Neutrophil (primary cell): ENCODE measurements around the gene CCDC74B.
"Not testable (repeated sequence)": the region's sequence is repeated elsewhere in the genome, so short reads cannot be mapped to it uniquely, and the experiment has no call there.

Source experiments
- H3K27ac ChIP-seq: fragments of 200-600 bp; sonication (generic); 2 replicates; pipeline ENCODE4 v1.5.1; 2016; ENCODE audit warnings: mild to moderate bottlenecking, moderate library complexity
- H3K27me3 ChIP-seq: fragments of 200-600 bp; sonication (generic); 2 replicates; pipeline ENCODE4 v1.6.0; 2016; ENCODE audit warnings: mild to moderate bottlenecking
- H3K36me3 ChIP-seq: fragments of 200-600 bp; sonication (generic); 2 replicates; pipeline ENCODE4 v1.5.1; 2017
- H3K4me1 ChIP-seq, 2 experiments: fragments of 200-600 bp in 1 of 2; sonication (generic) in 1 of 2; 1 replicate in 1 of 2; 2 replicates in 1 of 2; pipeline versions ENCODE4 v1.5.1 to v1.6.1; 2013 to 2016; ENCODE audit warnings: low read depth in 1 of 2, low read length in 1 of 2, mild to moderate bottlenecking in 1 of 2, moderate library complexity in 1 of 2; ENCODE audit not compliant: control insufficient read depth in 1 of 2, insufficient read depth in 1 of 2
- H3K4me3 ChIP-seq, 2 experiments: fragments of 200-600 bp in 1 of 2; sonication (generic) in 1 of 2; 1 replicate in 1 of 2; 2 replicates in 1 of 2; pipeline ENCODE4 v1.5.1; 2013 to 2016; ENCODE audit warnings: low read depth in 1 of 2, low read length in 1 of 2, mild to moderate bottlenecking in 1 of 2, moderate library complexity in 1 of 2
- H3K9me3 ChIP-seq: fragments of 200-600 bp; sonication (generic); 2 replicates; pipeline ENCODE4 v1.5.1; 2016
- TF ChIP-seq, protein P1 (sequence below): fragments of 200-600 bp; sonication (generic); IDR thresholded peaks from 2 replicates; pipeline ENCODE4 v1.5.1; 2016; ENCODE audit warnings: antibody characterized with exemption

Gene CCDC74B

GRCh38 chr2:130150181-130151144 lies 5.6 kb upstream of the CCDC74B start:
- H3K36me3 ChIP-seq: peaks cover 45% of the 10 kb centered on the region
- no peaks in the 10 kb centered on the region for H3K4me1 ChIP-seq
- H3K27ac ChIP-seq: no peak overlapping the region
- no peak overlapping the region for H3K4me3 ChIP-seq
- peaks cover 33% of the 10 kb centered on the region for H3K27me3 ChIP-seq
- H3K9me3 ChIP-seq: no peaks in the 10 kb centered on the region
- TF ChIP-seq, protein P1, sequence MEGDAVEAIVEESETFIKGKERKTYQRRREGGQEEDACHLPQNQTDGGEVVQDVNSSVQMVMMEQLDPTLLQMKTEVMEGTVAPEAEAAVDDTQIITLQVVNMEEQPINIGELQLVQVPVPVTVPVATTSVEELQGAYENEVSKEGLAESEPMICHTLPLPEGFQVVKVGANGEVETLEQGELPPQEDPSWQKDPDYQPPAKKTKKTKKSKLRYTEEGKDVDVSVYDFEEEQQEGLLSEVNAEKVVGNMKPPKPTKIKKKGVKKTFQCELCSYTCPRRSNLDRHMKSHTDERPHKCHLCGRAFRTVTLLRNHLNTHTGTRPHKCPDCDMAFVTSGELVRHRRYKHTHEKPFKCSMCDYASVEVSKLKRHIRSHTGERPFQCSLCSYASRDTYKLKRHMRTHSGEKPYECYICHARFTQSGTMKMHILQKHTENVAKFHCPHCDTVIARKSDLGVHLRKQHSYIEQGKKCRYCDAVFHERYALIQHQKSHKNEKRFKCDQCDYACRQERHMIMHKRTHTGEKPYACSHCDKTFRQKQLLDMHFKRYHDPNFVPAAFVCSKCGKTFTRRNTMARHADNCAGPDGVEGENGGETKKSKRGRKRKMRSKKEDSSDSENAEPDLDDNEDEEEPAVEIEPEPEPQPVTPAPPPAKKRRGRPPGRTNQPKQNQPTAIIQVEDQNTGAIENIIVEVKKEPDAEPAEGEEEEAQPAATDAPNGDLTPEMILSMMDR: no peak

- H3K4me3 ChIP-seq, H3K4me1 ChIP-seq, H3K27ac ChIP-seq, H3K9me3 ChIP-seq: not testable (repeated sequence)
- peaks cover 52% of the 10 kb centered on the region for H3K27me3 ChIP-seq
- peaks cover 25% of the 10 kb centered on the region for H3K36me3 ChIP-seq
Observed at GRCh38 chr2:130148515-130148914, 3.6 kb upstream of the CCDC74B start.

DNA sequence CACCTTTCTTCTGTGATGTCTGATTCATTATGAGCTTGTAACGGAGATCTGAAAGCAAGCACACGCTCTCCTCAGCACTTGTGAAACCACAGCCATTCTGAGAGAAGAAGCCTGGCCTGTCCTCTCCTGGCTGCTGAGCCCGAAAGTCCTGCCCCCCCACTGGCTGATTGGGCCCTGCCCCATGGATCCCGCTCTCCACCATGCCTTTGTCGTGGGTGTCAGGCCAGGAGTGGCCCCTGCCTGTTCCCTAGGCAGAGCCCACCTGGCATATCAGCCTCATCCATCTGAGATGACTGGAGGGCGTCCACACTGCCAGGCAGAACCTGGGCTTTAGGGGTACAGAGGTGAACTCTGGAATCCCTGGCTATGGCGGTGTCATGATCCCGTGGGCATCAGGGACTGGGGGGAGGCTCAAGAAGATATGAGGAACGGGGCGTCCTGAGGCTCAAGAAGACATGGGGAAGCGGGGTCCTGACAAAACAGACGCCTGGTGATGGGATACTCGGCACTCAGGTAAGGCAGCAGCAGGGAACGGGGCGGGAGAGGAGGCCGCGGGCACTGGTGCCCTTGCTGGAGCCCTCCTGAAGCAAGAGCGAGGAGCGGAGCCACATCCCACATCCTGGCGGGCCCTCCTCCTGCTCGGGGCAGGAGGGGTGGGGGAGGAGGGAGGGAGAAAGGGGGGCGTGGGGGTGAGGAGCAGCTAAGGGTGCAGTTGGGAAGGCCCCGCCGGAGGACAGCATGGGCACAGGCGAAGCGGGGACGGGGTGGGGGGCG lies 1.5 kb downstream of the CCDC74B start:
- H3K4me1 ChIP-seq, H3K36me3 ChIP-seq, H3K27ac ChIP-seq, H3K4me3 ChIP-seq, H3K9me3 ChIP-seq: not testable (repeated sequence)
- peaks cover 65% of the 10 kb centered on the region for H3K27me3 ChIP-seq

DNA sequence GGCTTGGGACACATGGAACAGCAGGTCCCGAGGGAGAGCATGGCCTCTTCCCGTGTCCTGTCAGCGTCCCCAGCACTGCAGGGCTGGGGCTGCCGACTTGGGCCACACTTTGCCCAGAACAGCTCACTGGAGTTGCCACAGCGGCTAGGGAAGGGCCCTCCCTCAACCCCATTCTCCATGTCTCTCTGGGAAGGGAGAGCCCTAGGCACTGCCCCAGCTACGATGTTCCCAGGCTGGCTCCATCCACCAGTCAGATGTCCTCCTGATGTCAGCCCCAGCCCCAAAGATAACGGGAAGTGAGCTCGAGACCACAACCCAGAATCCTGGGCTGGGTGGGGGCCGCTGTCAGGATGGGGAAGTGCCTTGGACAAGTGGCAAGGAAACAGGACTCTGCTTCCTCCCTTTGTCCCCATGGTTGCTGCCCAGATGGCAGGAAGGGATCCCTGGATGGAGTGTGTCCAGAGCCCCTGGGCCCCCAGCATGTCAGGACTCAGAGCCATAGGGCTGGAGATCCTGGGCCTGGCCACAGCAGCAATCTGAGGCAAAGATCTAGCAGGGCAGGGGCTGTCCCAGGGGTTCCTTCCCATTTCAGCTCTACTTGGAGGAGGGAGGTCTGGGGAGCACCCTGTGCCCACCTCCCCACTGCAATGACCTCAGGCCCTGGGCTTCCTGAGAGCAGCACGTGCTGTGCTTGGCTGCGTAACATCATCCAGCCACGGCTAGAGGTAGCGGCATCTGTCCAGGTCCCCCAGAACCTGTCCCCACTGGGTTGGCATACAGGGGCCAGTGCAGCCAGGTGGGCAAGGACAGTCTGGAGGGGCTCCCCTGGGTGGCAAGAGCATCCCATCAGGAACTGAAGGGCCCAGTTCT lies 2.3 kb downstream of the CCDC74B start:
- not testable (repeated sequence) for H3K27ac ChIP-seq, H3K36me3 ChIP-seq, H3K4me1 ChIP-seq

GRCh38 chr2:130141645-130142370 lies 3.1 kb downstream of the CCDC74B start:
- H3K27ac ChIP-seq, H3K4me1 ChIP-seq, H3K4me3 ChIP-seq, H3K36me3 ChIP-seq, H3K9me3 ChIP-seq: not testable (repeated sequence)
- H3K27me3 ChIP-seq: peaks cover 50% of the 10 kb centered on the region

More for the DNA sequence above, 2.3 kb downstream of the CCDC74B start:
- not testable (repeated sequence) for H3K9me3 ChIP-seq, H3K4me3 ChIP-seq
- H3K27me3 ChIP-seq: peaks cover 58% of the 10 kb centered on the region

DNA sequence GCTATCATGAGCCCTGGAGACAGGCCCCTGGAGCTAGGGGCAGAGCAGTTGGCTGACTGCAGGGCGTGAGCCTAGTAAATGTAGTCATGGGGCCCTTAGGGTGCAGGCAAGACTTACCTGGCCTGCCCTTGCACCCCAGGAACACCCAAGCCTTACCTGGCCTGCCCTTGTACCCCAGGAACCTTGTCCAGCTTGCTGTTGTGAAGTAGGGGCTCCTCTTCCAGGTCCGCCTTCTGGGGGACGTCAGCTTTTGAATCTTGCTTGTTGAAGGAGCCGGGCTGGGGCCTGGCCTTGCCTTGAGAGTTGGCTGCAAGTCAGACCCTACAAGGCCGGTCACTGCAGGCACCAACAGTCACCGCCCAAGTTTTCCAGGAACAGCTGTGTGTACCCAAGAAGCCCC lies 3.9 kb downstream of the CCDC74B start:
- H3K27ac ChIP-seq, H3K4me1 ChIP-seq, H3K36me3 ChIP-seq, H3K9me3 ChIP-seq, H3K4me3 ChIP-seq: not testable (repeated sequence)
- H3K27me3 ChIP-seq: peaks cover 42% of the 10 kb centered on the region

GRCh38 chr2:130140516-130140915 lies 4.4 kb downstream of the CCDC74B start:
- not testable (repeated sequence) for H3K4me1 ChIP-seq, H3K9me3 ChIP-seq, H3K27ac ChIP-seq, H3K4me3 ChIP-seq, H3K36me3 ChIP-seq
- peaks cover 37% of the 10 kb centered on the region for H3K27me3 ChIP-seq

GRCh38 chr2:130139331-130140280 lies 5.3 kb downstream of the CCDC74B start:
- not testable (repeated sequence) for H3K4me1 ChIP-seq, H3K9me3 ChIP-seq, H3K4me3 ChIP-seq, H3K36me3 ChIP-seq, H3K27ac ChIP-seq
- H3K27me3 ChIP-seq: peaks cover 28% of the 10 kb centered on the region

- H3K9me3 ChIP-seq, H3K4me1 ChIP-seq, H3K36me3 ChIP-seq, H3K4me3 ChIP-seq, H3K27ac ChIP-seq: not testable (repeated sequence)
- peaks cover 20% of the 10 kb centered on the region for H3K27me3 ChIP-seq
Observed at GRCh38 chr2:130138841-130139251, 6.1 kb downstream of the CCDC74B start.

GRCh38 chr2:130138326-130138725 lies 6.6 kb downstream of the CCDC74B start:
- not testable (repeated sequence) for H3K27ac ChIP-seq, H3K9me3 ChIP-seq, H3K4me3 ChIP-seq, H3K4me1 ChIP-seq, H3K36me3 ChIP-seq
- peaks cover 20% of the 10 kb centered on the region for H3K27me3 ChIP-seq

DNA sequence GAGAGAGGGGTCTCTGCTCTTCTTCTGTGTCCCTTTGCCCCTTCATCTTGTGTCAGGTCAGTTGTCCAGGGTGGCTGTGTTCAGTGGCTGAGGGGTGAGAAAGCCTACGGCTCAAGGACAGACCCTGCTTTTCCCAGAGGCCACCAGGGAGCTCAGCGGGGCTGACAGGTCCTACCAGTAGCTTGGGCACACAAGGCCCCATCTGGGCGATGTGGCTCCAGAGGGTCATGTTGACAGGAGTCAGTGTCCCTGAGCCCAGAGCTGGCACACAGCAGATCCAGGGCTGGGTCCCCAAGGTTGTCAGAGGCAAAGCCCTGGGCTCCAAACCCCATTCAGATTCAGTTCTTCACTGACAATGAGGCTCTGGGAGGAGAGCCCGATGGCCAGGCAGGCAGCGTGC lies 7.8 kb downstream of the CCDC74B start:
- H3K4me1 ChIP-seq, H3K36me3 ChIP-seq, H3K9me3 ChIP-seq, H3K4me3 ChIP-seq, H3K27me3 ChIP-seq, H3K27ac ChIP-seq: not testable (repeated sequence)
